Transverse colon (tissue), 4 donors: ENCODE data around the gene UGT8. TPM values are rescaled to one million over a fixed set of nuclear protein-coding genes. Genes with fewer than 3 reads are reported as not detected.

Source experiments
- DNase-seq: peaks from one replicate; pipeline ENCODE4 v3.0.0-alpha.2; 2019
- H3K27ac ChIP-seq, 4 donors: fragments of 200-600 bp; sonication (generic); 2 replicates each; pipeline ENCODE4 v1.5.1; 2016 to 2018; ENCODE audit warnings: inconsistent platforms in 4 of 4
- H3K27me3 ChIP-seq: fragments of 200-600 bp; sonication (generic); 2 replicates; pipeline ENCODE4 v1.5.1; 2017; ENCODE audit warnings: inconsistent platforms
- H3K36me3 ChIP-seq, 4 donors: fragments of 200-600 bp; sonication (generic); 2 replicates each; pipeline ENCODE4 v1.5.1; 2017 to 2019; ENCODE audit warnings: inconsistent platforms in 4 of 4
- H3K4me1 ChIP-seq, 4 donors: fragments of 200-600 bp; sonication (generic); 2 replicates each; pipeline ENCODE4 v1.5.1; 2017 to 2020; ENCODE audit warnings: inconsistent platforms in 4 of 4
- H3K4me3 ChIP-seq, 4 donors: fragments of 200-600 bp; sonication (generic); 1 replicate in 1 of 4; 2 replicates in 3 of 4; pipeline versions ENCODE4 v1.5.1 to v1.6.1; 2017 to 2019; ENCODE audit warnings: inconsistent platforms in 4 of 4
- H3K9me3 ChIP-seq, 2 donors: fragments of 200-600 bp; sonication (generic); 2 replicates each; pipeline ENCODE4 v1.5.1; 2017 to 2019; ENCODE audit warnings: inconsistent platforms in 2 of 2
- EP300 ChIP-seq: sonication (generic); formaldehyde crosslinking; IDR thresholded peaks from one replicate; pipeline ENCODE4 v1.6.1; 2017; ENCODE audit warnings: antibody characterized with exemption, low read depth
- POLR2A ChIP-seq: fragments of 450-650 bp; IDR thresholded peaks from one replicate; pipeline ENCODE4 v1.6.1; 2016; ENCODE audit warnings: antibody characterized with exemption, mild to moderate bottlenecking, moderate library complexity
- POLR2AphosphoS5 ChIP-seq, 3 donors: sonication (generic); formaldehyde crosslinking; IDR thresholded peaks; one replicate each; pipeline ENCODE4 v1.6.1; 2016; ENCODE audit warnings: antibody characterized with exemption in 3 of 3
- WGBS, 2 donors: methylation state at CpG; one replicate each; pipeline ENCODE4 v1.1.5; 2018; ENCODE audit warnings: low coverage in 1 of 2; 5-methylcytosine and 5-hydroxymethylcytosine counted together
- in situ Hi-C, 4 donors: fragments of 200-750 bp; cut with MboI; loops; one replicate each; pipeline versions ENCODE4 v1.15.0 to v1.15.1; 2017; ENCODE audit warnings: low sequenced_read_pairs in 3 of 4, low pct_ligation_motif_present in 1 of 4, low pct_unique_long_range_greater_than_20kb in 1 of 4
- intact Hi-C: fragments of 100-400 bp; cut with DNase I; formaldehyde crosslinking; loops from one replicate; pipeline ENCODE4 v1.15.1; 2023; ENCODE audit warnings: low total_unique reads
- small RNA-seq, 4 donors: library from RNA; depleted of rRNA; stranded (forward); fragments of <200 nt; gene quantifications; one replicate each; pipeline ENCODE3, GENCODE V24; 2016
- total RNA-seq, 4 donors: library from RNA; depleted of rRNA; stranded (reverse); fragments of >200 nt; gene quantifications; one replicate each; pipeline ENCODE4 v1.1.0, GENCODE V29; 2016
- TF ChIP-seq, protein P1 (sequence below), 5 experiments: fragments of 200-600 bp in 3 of 5; fragments of 450-650 bp in 2 of 5; sonication (generic) in 3 of 5; IDR thresholded peaks; 1 replicate in 2 of 5; 2 replicates in 3 of 5; pipeline ENCODE4 v1.5.1; 2016 to 2017; ENCODE audit warnings: antibody characterized with exemption in 5 of 5, inconsistent platforms in 3 of 5, mild to moderate bottlenecking in 2 of 5, moderate library complexity in 1 of 5

Gene UGT8
- total RNA-seq, 4 donors from 2014 or later, result 41.0 to 63.6 (median 55.7) TPM

DNA sequence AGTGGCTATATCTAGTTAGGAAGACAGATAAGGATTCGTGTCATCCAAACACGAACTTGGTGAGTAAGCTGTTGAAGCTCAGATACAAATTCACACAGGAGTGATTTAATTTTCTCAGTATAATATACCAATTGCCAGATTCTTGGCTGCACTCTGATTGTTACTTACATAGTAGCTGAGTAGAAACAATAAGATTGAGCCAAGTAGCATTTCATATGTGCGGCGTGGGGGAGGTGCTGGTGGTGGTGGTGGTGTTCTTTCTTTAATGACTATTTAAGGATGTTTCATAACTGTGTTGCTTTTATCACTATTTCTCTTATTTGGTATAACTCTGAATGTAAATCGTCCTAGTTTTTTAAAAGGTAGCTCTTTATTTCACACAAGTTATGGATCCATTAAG, 102.9 kb downstream of the UGT8 start:
- WGBS, 2 donors, result 73 to 81% methylated on average over 5 of the region's 5 CpGs
- in situ Hi-C loops (no loop called here), intact Hi-C loops (no loop called here)
- H3K27ac ChIP-seq, result no peak overlapping the region
- H3K4me1 ChIP-seq, result no peaks in the 10 kb centered on the region
- no peaks in the 10 kb centered on the region for H3K27me3 ChIP-seq
- TF ChIP-seq, protein P1, sequence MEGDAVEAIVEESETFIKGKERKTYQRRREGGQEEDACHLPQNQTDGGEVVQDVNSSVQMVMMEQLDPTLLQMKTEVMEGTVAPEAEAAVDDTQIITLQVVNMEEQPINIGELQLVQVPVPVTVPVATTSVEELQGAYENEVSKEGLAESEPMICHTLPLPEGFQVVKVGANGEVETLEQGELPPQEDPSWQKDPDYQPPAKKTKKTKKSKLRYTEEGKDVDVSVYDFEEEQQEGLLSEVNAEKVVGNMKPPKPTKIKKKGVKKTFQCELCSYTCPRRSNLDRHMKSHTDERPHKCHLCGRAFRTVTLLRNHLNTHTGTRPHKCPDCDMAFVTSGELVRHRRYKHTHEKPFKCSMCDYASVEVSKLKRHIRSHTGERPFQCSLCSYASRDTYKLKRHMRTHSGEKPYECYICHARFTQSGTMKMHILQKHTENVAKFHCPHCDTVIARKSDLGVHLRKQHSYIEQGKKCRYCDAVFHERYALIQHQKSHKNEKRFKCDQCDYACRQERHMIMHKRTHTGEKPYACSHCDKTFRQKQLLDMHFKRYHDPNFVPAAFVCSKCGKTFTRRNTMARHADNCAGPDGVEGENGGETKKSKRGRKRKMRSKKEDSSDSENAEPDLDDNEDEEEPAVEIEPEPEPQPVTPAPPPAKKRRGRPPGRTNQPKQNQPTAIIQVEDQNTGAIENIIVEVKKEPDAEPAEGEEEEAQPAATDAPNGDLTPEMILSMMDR (IDR thresholded peaks at IDR 0.05), result no peak
- no peak for TF ChIP-seq EP300
- no peak for TF ChIP-seq POLR2AphosphoS5 (IDR thresholded peaks at IDR 0.05)
- no peak for TF ChIP-seq POLR2A
- no peaks in the 10 kb centered on the region for H3K36me3 ChIP-seq
- DNase-seq, result no peak
- H3K4me3 ChIP-seq, result no peak overlapping the region
- H3K9me3 ChIP-seq, result no peaks in the 10 kb centered on the region

DNA sequence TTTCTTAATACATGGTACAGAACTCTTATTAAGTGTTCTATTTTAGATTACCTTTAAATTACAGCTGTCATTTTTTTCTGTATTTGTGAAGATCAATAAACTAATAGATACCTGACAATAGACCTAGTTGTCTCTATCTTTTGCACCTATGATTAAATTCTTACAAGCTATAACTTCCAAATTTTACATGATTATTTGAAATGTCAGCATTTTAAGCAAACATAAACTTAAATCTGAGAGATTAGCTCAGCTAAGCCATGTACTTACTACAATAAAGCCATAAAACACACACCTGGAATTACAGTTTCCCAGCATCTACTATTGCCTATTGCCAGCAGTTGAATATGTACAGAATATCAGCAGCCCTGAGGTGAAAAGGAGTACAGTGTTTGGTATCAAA, 118.8 kb downstream of the UGT8 start:
- intact Hi-C loops, result no loop called here
- in situ Hi-C loops, result no loop called here

DNA sequence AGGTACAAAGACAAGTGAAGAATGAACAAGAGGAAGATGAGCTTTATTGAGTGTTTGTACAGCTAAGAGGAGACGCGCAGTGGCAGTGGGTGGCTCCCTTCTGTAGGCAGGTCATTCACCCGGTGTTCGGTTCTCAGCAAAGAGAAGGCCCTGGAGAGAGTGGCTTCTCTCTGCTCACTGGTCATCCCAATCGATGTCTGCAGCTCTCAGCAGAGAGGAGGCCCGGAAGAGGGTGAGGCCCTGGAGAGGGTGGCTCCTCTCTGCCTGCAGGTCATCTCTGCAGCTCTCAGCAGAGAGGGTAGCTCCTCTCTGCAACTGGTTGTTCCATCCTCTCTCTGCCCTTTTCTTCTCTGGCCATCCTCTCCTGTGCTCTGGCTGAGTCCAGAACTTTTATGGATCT, 126.5 kb downstream of the UGT8 start:
- Histone ChIP-seq H3K27me3 (no peaks in the 10 kb centered on the region), H3K27ac (no peak overlapping the region), H3K9me3 (no peaks in the 10 kb centered on the region), H3K4me1 (no peaks in the 10 kb centered on the region), H3K4me3 (no peak overlapping the region), H3K36me3 (no peaks in the 10 kb centered on the region)
- intact Hi-C loops, result no loop called here
- TF ChIP-seq, protein P1 (IDR thresholded peaks at IDR 0.05), result no peak
- TF ChIP-seq POLR2A, result no peak
- no peak for TF ChIP-seq EP300
- TF ChIP-seq POLR2AphosphoS5 (IDR thresholded peaks at IDR 0.05), result no peak
- in situ Hi-C loops, result no loop called here
- 57% methylated on average over 6 of the region's 6 CpGs; no CpG with 5 or more reads in 1 of the 2 donors for WGBS, 2 donors
- no peak for DNase-seq

More for the DNA sequence above, 118.8 kb downstream of the UGT8 start:
- no peak for DNase-seq
- no peaks in the 10 kb centered on the region for H3K27me3 ChIP-seq
- no peak overlapping the region for H3K4me3 ChIP-seq
- H3K27ac ChIP-seq, result no peak overlapping the region
- no peaks in the 10 kb centered on the region for H3K36me3 ChIP-seq
- no peak for TF ChIP-seq POLR2AphosphoS5 (IDR thresholded peaks at IDR 0.05)
- TF ChIP-seq, protein P1 (IDR thresholded peaks at IDR 0.05), result no peak
- TF ChIP-seq POLR2A, result no peak
- TF ChIP-seq EP300, result no peak
- no peaks in the 10 kb centered on the region for H3K4me1 ChIP-seq
- H3K9me3 ChIP-seq, result no peaks in the 10 kb centered on the region

DNA sequence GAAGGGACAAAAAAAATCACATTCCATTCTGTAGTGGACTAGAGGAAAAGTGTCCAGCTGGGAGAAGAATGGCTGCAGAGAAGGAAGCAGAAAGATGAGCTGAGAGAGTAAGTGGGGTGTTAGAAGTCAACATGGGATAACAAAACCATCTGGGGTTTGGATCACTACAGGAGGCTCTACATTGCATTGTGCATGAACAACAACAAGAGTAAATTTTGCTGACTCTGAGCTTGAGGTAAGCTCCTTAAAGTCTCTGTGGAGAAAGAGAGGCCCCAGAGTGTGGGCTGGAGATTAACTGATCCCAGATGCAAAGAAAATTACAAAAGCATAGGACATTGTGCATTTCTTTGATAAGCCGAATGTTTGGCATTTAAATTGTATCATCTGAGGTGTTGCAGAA, 128.9 kb downstream of the UGT8 start:
- Histone ChIP-seq H3K36me3 (no peaks in the 10 kb centered on the region), H3K9me3 (no peaks in the 10 kb centered on the region), H3K27ac (no peak overlapping the region), H3K4me1 (no peaks in the 10 kb centered on the region), H3K27me3 (no peaks in the 10 kb centered on the region), H3K4me3 (no peak overlapping the region)
- DNase-seq, result no peak
- 0 to 2% methylated on average over 1 of the region's 1 CpG for WGBS, 2 donors
- no peak for TF ChIP-seq EP300
- intact Hi-C loops, result no loop called here
- in situ Hi-C loops, result no loop called here

Small RNA genes within 50 kb of the gene (small RNA-seq; reads per million reads assigned to genes)
- gene MIR577, result 17.9 to 73.8 (median 25.0) reads per million in 4 donors
